GM12891 (cell line): ENCODE measurements around the gene USP4.

Experiments used
- PAX5 ChIP-seq: IDR thresholded peaks from 2 replicates; pipeline ENCODE4 v1.6.1; 2011; ENCODE audit warnings: low read length, moderate library complexity, mild to moderate bottlenecking; ENCODE audit not compliant: insufficient read depth, severe bottlenecking
- POLR2A ChIP-seq: IDR thresholded peaks from 2 replicates; pipeline ENCODE4 v1.6.1; 2011; ENCODE audit warnings: low read depth, low read length, control low read depth
- POLR2AphosphoS5 ChIP-seq: IDR thresholded peaks from 2 replicates; pipeline ENCODE4 v1.6.1; 2011; ENCODE audit warnings: low read depth, low read length, control low read depth
- TAF1 ChIP-seq: IDR thresholded peaks from 2 replicates; pipeline ENCODE4 v1.6.1; 2011; ENCODE audit warnings: low read depth, low read length, control low read depth

DNA sequence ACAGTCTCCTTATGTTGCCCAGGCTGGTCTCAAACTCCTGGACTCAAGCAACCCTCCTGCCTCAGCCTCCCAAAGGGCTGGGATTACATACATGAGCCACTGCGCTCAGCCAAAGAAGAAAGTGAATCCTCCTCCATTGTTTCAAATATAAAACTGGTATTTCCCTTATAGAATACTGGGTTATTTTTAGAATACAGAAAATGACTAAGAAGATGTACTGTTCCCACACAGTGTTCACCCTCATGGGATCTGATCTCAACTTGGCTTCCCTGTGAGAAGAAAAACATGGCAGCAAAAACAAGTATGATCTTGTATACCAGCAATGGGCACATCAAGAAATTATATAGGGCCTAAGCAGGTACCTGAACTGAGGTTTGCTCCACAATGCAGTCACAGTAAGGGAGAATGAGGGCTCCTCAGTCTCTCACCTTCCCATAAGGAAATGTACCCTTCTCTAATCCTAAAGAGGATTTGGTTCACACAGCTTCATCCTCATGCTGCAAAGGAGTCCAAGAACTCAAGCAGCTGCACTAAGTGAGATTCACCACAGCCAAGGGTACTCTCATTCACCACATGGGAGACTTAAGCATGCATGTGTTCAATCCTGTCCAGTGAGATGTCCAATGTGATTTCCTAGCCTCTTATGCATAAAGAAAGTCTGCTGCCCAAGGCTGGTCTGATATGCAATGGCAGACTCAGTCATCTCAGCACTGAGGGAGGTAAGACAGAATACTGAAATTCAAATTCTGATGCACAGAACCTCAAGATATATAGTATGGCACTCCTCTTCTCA is 25.8 kb downstream of the USP4 start:
- no peak for TF ChIP-seq POLR2A
- TF ChIP-seq POLR2AphosphoS5: no peak
- no peak for TF ChIP-seq TAF1
- TF ChIP-seq PAX5: no peak
